ENCODE data around the gene SCMH1. TPM values are rescaled to one million over a fixed set of nuclear protein-coding genes. Genes with fewer than 3 reads are reported as not detected.
"Not testable (repeated sequence)": the region's sequence is repeated elsewhere in the genome, so short reads cannot be mapped to it uniquely, and the experiment has no call there.

Gene SCMH1
- total RNA-seq, 1 donor from 2014 or later = 5.0 TPM

DNA sequence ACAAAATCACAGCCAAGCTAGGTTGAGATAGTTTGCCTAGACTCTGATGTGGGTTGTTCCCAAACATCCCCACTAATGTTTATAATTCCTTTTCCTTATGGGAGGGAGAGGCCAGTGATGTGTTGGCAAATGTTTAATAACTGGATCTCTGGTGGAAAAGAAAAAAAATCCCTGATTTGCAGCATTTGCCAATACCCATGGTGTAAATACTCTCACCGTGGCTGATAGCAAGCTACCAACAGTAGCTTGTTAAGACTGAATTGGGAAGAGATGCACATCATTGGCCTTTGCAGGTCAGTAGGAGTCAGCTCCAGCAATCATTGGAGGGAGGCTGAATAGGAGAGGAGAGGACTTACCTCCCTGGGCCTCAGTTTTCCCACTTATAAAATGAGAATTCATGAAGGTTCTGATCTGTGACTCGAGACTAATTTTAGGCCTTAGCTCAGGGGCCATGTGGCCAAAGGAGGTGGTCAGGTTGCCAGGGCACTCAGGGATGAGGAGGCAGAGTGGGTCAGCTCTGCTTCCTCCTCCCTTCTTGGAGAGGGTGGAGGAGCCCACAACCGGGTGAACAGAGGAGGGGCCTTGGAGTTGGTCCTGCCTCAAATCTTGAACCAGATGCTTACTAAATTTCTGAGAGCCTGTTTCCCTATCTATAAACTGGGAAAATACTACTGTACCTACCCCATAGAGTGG, 20.0 kb upstream of the SCMH1 start:
- FAIRE-seq = no peak
- TF ChIP-seq, protein P1, sequence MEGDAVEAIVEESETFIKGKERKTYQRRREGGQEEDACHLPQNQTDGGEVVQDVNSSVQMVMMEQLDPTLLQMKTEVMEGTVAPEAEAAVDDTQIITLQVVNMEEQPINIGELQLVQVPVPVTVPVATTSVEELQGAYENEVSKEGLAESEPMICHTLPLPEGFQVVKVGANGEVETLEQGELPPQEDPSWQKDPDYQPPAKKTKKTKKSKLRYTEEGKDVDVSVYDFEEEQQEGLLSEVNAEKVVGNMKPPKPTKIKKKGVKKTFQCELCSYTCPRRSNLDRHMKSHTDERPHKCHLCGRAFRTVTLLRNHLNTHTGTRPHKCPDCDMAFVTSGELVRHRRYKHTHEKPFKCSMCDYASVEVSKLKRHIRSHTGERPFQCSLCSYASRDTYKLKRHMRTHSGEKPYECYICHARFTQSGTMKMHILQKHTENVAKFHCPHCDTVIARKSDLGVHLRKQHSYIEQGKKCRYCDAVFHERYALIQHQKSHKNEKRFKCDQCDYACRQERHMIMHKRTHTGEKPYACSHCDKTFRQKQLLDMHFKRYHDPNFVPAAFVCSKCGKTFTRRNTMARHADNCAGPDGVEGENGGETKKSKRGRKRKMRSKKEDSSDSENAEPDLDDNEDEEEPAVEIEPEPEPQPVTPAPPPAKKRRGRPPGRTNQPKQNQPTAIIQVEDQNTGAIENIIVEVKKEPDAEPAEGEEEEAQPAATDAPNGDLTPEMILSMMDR (IDR thresholded peaks at IDR 0.05; ENCODE audit: insufficient read depth, low read length, severe bottlenecking) = no peak

DNA sequence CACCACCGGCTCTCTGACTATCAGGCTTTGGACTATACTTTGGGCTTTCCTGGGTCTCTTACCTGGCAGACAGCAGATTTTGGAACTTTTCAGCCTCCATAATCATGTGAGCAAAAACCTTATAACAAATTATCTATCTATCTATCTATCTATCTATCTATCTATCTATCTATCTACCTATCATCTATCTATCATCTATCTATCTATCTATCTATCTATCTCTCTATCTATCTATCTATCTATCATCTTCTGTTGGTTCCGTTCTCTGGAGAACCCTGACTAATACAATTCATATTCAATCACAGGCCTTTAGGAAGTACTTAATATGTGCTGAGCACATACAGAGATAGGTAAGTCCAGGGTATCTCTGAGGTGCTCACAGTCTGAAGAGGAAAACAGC, 18.7 kb upstream of the SCMH1 start:
- DNase-seq (ENCODE audit: low read depth) (no peak), FAIRE-seq (no peak)
- Histone ChIP-seq H3K4me3 (ENCODE audit: low read depth, low read length) (no peak overlapping the region), H3K36me3 (ENCODE audit: control insufficient read depth, insufficient read depth, low read length) (no peaks in the 10 kb centered on the region), H3K27me3 (ENCODE audit: control insufficient read depth, insufficient read depth, low read length) (no peaks in the 10 kb centered on the region)
- TF ChIP-seq, protein P1 (IDR thresholded peaks at IDR 0.05; ENCODE audit: insufficient read depth, low read length, severe bottlenecking) = no peak

More for the DNA sequence above, 20.0 kb upstream of the SCMH1 start:
- H3K36me3 ChIP-seq (ENCODE audit: control insufficient read depth, insufficient read depth, low read length) = no peaks in the 10 kb centered on the region
- no peak overlapping the region for H3K4me3 ChIP-seq (ENCODE audit: low read depth, low read length)
- DNase-seq (ENCODE audit: low read depth) = no peak
- H3K27me3 ChIP-seq (ENCODE audit: control insufficient read depth, insufficient read depth, low read length) = no peaks in the 10 kb centered on the region

DNA sequence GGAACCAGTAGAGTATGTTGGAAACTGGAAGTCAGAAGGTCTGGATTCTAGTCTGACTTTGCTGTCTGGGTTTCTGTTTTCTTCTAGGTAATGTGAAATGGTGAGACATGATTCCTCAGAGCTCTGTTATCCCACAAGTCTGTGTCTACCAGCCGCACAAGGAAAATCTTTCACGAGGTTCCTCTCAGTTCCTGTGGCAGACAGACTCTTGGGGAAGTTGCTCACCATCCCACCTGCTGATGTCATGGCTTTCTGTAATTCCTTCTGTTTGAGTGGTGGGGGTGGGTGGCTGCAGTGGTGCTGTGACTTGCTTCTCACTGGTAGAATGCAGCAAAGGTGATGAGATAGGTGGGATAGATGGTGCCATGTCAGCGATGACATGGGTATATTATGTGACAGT, 17.1 kb upstream of the SCMH1 start:
- Histone ChIP-seq H3K27me3 (ENCODE audit: control insufficient read depth, insufficient read depth, low read length) (no peaks in the 10 kb centered on the region), H3K4me3 (ENCODE audit: low read depth, low read length) (no peak overlapping the region), H3K36me3 (ENCODE audit: control insufficient read depth, insufficient read depth, low read length) (no peaks in the 10 kb centered on the region)
- FAIRE-seq = no peak
- no peak for DNase-seq (ENCODE audit: low read depth)
- TF ChIP-seq, protein P1 (IDR thresholded peaks at IDR 0.05; ENCODE audit: insufficient read depth, low read length, severe bottlenecking) = no peak

DNA sequence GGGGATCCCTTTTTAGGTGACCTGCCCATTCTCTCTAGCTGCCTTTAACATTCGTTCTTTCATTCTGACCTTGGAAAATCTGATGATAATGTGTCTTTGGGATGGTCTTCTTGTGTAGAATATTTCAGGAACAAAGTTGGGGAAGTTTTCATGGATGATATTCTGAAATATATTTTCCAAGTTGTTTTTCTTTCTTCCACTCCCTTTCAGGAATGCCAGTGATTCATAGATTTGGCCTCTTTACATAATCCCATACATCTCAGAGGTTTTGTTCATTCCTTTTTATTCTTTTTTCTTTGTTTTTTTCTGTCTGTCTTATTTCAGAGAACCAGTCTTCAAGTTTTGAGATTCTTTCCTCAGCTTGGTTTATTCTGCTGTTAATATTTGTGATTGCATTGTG, 13.9 kb upstream of the SCMH1 start:
- FAIRE-seq = no peak
- TF ChIP-seq, protein P1 (IDR thresholded peaks at IDR 0.05; ENCODE audit: insufficient read depth, low read length, severe bottlenecking) = no peak
- Histone ChIP-seq H3K27me3 (ENCODE audit: control insufficient read depth, insufficient read depth, low read length) (no peaks in the 10 kb centered on the region), H3K36me3 (ENCODE audit: control insufficient read depth, insufficient read depth, low read length) (no peaks in the 10 kb centered on the region), H3K4me3 (ENCODE audit: low read depth, low read length) (no peak overlapping the region)
- peak; percentile 27 for DNase-seq (ENCODE audit: low read depth)

DNA sequence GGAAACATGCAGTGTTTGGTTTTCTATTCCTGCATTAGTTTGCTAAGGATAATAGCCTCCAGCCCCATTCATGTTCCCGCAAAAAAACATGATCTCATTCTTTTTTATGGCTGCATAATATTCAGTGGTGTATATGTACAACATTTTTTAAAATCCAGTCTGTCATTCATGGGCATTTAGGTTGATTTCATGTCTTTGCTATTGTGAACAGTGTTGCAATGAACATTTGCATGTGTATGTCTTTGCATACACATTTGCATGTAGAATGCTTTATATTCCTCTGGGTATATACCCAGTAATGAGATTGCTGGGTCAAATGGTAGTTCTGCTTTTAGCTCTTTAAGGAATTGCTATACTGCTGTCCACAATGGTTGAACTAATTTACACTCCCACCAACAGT, 9.0 kb upstream of the SCMH1 start:
- DNase-seq (ENCODE audit: low read depth); H3K4me3 ChIP-seq (ENCODE audit: low read depth, low read length); FAIRE-seq: not testable (repeated sequence)

DNA sequence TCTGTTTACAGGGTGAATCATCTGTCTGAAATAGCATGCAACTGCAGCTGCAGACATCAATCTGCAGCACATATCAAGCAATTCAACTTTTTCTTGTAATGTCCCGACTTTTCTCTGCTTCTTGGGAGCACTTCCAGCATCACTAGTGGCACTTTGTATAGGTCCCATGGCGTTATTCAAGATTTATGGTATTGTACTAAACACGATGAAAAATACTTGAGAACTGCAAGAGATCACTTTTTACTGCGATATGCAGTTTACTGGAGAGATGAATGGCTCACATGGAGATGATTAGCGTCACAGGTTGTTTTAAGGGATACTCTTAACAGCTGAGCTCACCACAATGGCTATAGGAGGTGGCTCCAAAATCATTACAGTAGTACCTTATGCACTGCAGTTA, 7.2 kb upstream of the SCMH1 start:
- H3K27me3 ChIP-seq (ENCODE audit: control insufficient read depth, insufficient read depth, low read length) = no peaks in the 10 kb centered on the region
- TF ChIP-seq, protein P1 (IDR thresholded peaks at IDR 0.05; ENCODE audit: insufficient read depth, low read length, severe bottlenecking) = no peak
- no peak overlapping the region for H3K4me3 ChIP-seq (ENCODE audit: low read depth, low read length)
- DNase-seq (ENCODE audit: low read depth) = no peak
- no peak for FAIRE-seq
- no peaks in the 10 kb centered on the region for H3K36me3 ChIP-seq (ENCODE audit: control insufficient read depth, insufficient read depth, low read length)

More for the DNA sequence above, 9.0 kb upstream of the SCMH1 start:
- not testable (repeated sequence) for H3K27me3 ChIP-seq (ENCODE audit: control insufficient read depth, insufficient read depth, low read length); H3K36me3 ChIP-seq (ENCODE audit: control insufficient read depth, insufficient read depth, low read length)
